Memory B cell (primary cell): Measurements from ENCODE around the gene GLIPR2.
A peak's percentile ranks its signal among the peaks of the same experiment; 100 is the strongest.
"Not testable (repeated sequence)": the region's sequence is repeated elsewhere in the genome, so short reads cannot be mapped to it uniquely, and the experiment has no call there.

Source experiments
- ATAC-seq: fragments of 150-1000 bp; cut with Tn5 transposase; 2 replicates; pipeline ENCODE4 v1.10.0; 2021; ENCODE audit warnings: low read depth, mild to moderate bottlenecking, moderate library complexity
- DNase-seq, 2 donors: peaks; one replicate each; pipeline ENCODE4 v3.0.0; 2022; ENCODE audit warnings: low spot score in 2 of 2
- H3K27ac Mint-ChIP-seq: one replicate; pipeline ENCODE4 v1.8.0; 2022; ENCODE audit warnings: mild to moderate bottlenecking, moderate library complexity, mixed read lengths
- H3K27me3 Mint-ChIP-seq: one replicate; pipeline ENCODE4 v1.8.0; 2022; ENCODE audit warnings: mixed read lengths
- H3K36me3 Mint-ChIP-seq: one replicate; pipeline ENCODE4 v1.8.0; 2022; ENCODE audit warnings: mild to moderate bottlenecking, mixed read lengths
- H3K4me1 Mint-ChIP-seq: one replicate; pipeline ENCODE4 v1.8.0; 2022; ENCODE audit warnings: mixed read lengths
- H3K4me3 Mint-ChIP-seq: one replicate; pipeline ENCODE4 v1.8.0; 2022; ENCODE audit warnings: mild to moderate bottlenecking, moderate library complexity, mixed read lengths
- H3K9me3 Mint-ChIP-seq: one replicate; pipeline ENCODE4 v1.8.0; 2022; ENCODE audit warnings: mixed read lengths

The GLIPR2 gene

GRCh38 chr9:36170531-36170930 is 34.0 kb downstream of the GLIPR2 start:
- H3K27me3 Mint-ChIP-seq: peaks cover 5% of the 10 kb centered on the region
- H3K27ac Mint-ChIP-seq: no peak overlapping the region
- no peak overlapping the region for H3K4me3 Mint-ChIP-seq
- H3K36me3 Mint-ChIP-seq: no peaks in the 10 kb centered on the region
- no peaks in the 10 kb centered on the region for H3K9me3 Mint-ChIP-seq
- H3K4me1 Mint-ChIP-seq: no peaks in the 10 kb centered on the region
- DNase-seq (no peak), ATAC-seq (no peak)

GRCh38 chr9:36173861-36174260 is 37.3 kb downstream of the GLIPR2 start:
- DNase-seq: no peak
- H3K4me3 Mint-ChIP-seq: no peak overlapping the region
- H3K4me1 Mint-ChIP-seq: no peaks in the 10 kb centered on the region
- no peaks in the 10 kb centered on the region for H3K9me3 Mint-ChIP-seq
- ATAC-seq: no peak
- H3K27ac Mint-ChIP-seq: no peak overlapping the region
- no peaks in the 10 kb centered on the region for H3K36me3 Mint-ChIP-seq
- peaks cover 5% of the 10 kb centered on the region for H3K27me3 Mint-ChIP-seq

- H3K9me3 Mint-ChIP-seq: no peaks in the 10 kb centered on the region
- no peak for ATAC-seq
- no peak overlapping the region for H3K4me3 Mint-ChIP-seq
- peaks cover 5% of the 10 kb centered on the region for H3K27me3 Mint-ChIP-seq
- no peaks in the 10 kb centered on the region for H3K4me1 Mint-ChIP-seq
- no peak for DNase-seq
- no peaks in the 10 kb centered on the region for H3K36me3 Mint-ChIP-seq
- H3K27ac Mint-ChIP-seq: no peak overlapping the region
These were observed 37.7 kb downstream of the GLIPR2 start for GRCh38 chr9:36174271-36174670.

- H3K4me3 Mint-ChIP-seq: no peak overlapping the region
These were observed 38.2 kb downstream of the GLIPR2 start for GRCh38 chr9:36174731-36175130.

GRCh38 chr9:36175209-36175608 is 38.7 kb downstream of the GLIPR2 start:
- H3K27me3 Mint-ChIP-seq, H3K27ac Mint-ChIP-seq, H3K4me3 Mint-ChIP-seq, DNase-seq, H3K4me1 Mint-ChIP-seq, ATAC-seq, H3K36me3 Mint-ChIP-seq, H3K9me3 Mint-ChIP-seq: not testable (repeated sequence)

More at GRCh38 chr9:36174731-36175130, 38.2 kb downstream of the GLIPR2 start:
- Mint-ChIP-seq H3K4me1 (no peaks in the 10 kb centered on the region), H3K27ac (no peak overlapping the region), H3K9me3 (peaks cover 1% of the 10 kb centered on the region), H3K27me3 (peaks cover 5% of the 10 kb centered on the region), H3K36me3 (no peaks in the 10 kb centered on the region)
- ATAC-seq: no peak
- no peak for DNase-seq

- not testable (repeated sequence) for H3K4me3 Mint-ChIP-seq, H3K27ac Mint-ChIP-seq, H3K27me3 Mint-ChIP-seq, H3K9me3 Mint-ChIP-seq, H3K36me3 Mint-ChIP-seq, ATAC-seq, DNase-seq, H3K4me1 Mint-ChIP-seq
These were observed 40.0 kb downstream of the GLIPR2 start for GRCh38 chr9:36176496-36176895.

GRCh38 chr9:36177571-36177970 is 41.0 kb downstream of the GLIPR2 start:
- no peak for ATAC-seq
- Mint-ChIP-seq H3K36me3 (no peaks in the 10 kb centered on the region), H3K4me1 (no peaks in the 10 kb centered on the region), H3K27ac (no peak overlapping the region), H3K9me3 (peaks cover 5% of the 10 kb centered on the region), H3K4me3 (no peak overlapping the region), H3K27me3 (peaks cover 4% of the 10 kb centered on the region)
- no peak for DNase-seq

GRCh38 chr9:36180243-36180642 is 43.7 kb downstream of the GLIPR2 start:
- not testable (repeated sequence) for H3K36me3 Mint-ChIP-seq, DNase-seq, H3K9me3 Mint-ChIP-seq, H3K27ac Mint-ChIP-seq, H3K4me3 Mint-ChIP-seq, H3K27me3 Mint-ChIP-seq, H3K4me1 Mint-ChIP-seq, ATAC-seq

GRCh38 chr9:36187414-36187813 is 50.9 kb downstream of the GLIPR2 start:
- Mint-ChIP-seq H3K27ac (no peak overlapping the region), H3K27me3 (no peaks in the 10 kb centered on the region), H3K4me1 (peaks cover 18% of the 10 kb centered on the region), H3K9me3 (no peaks in the 10 kb centered on the region), H3K4me3 (no peak overlapping the region), H3K36me3 (no peaks in the 10 kb centered on the region)
- ATAC-seq: no peak
- DNase-seq: no peak

GRCh38 chr9:36188212-36188611 is 51.7 kb downstream of the GLIPR2 start:
- Mint-ChIP-seq H3K27me3 (no peaks in the 10 kb centered on the region), H3K4me1 (peaks cover 24% of the 10 kb centered on the region), H3K9me3 (no peaks in the 10 kb centered on the region), H3K4me3 (no peak overlapping the region), H3K36me3 (no peaks in the 10 kb centered on the region), H3K27ac (no peak overlapping the region)
- ATAC-seq (no peak), DNase-seq (no peak)

GRCh38 chr9:36189976-36190375 is 53.4 kb downstream of the GLIPR2 start:
- H3K4me3 Mint-ChIP-seq: peak overlapping the region; percentile 65
- no peaks in the 10 kb centered on the region for H3K9me3 Mint-ChIP-seq
- no peak overlapping the region for H3K27ac Mint-ChIP-seq
- H3K36me3 Mint-ChIP-seq: peaks cover 6% of the 10 kb centered on the region
- ATAC-seq (no peak), DNase-seq (no peak)
- H3K4me1 Mint-ChIP-seq: peaks cover 40% of the 10 kb centered on the region
- no peaks in the 10 kb centered on the region for H3K27me3 Mint-ChIP-seq

GRCh38 chr9:36190388-36191289 is 54.1 kb downstream of the GLIPR2 start, which contains the start of gene CLTA:
Gene CLTA, plus strand, starts transcription at chr9:36190921. Its CDS starts 136 bp downstream, at chr9:36191057.
- Mint-ChIP-seq H3K4me1 (peaks cover 42% of the 10 kb centered on the region), H3K4me3 (peak within 1 kb of the TSS; percentile 90), H3K36me3 (peaks cover 11% of the 10 kb centered on the region), H3K27me3 (no peaks in the 10 kb centered on the region), H3K27ac (peak within 1 kb of the TSS; percentile 93), H3K9me3 (no peaks in the 10 kb centered on the region)
- ATAC-seq: peak; percentile 97
- DNase-seq: peak; percentile 85 to 89

GRCh38 chr9:36191290-36191645 is 54.7 kb downstream of the GLIPR2 start:
- Mint-ChIP-seq H3K9me3 (no peaks in the 10 kb centered on the region), H3K4me3 (peak overlapping the region; percentile 90), H3K4me1 (peaks cover 42% of the 10 kb centered on the region), H3K27ac (peak overlapping the region; percentile 93), H3K36me3 (peaks cover 11% of the 10 kb centered on the region), H3K27me3 (no peaks in the 10 kb centered on the region)
- DNase-seq: peak in 1 of 2 donors; percentile 14
- peak; percentile 11 for ATAC-seq

- H3K4me3 Mint-ChIP-seq: peak overlapping the region; percentile 90
- H3K27ac Mint-ChIP-seq: peak overlapping the region; percentile 93
- H3K36me3 Mint-ChIP-seq: peaks cover 11% of the 10 kb centered on the region
- no peaks in the 10 kb centered on the region for H3K9me3 Mint-ChIP-seq
- DNase-seq (no peak), ATAC-seq (no peak)
- H3K27me3 Mint-ChIP-seq: no peaks in the 10 kb centered on the region
- H3K4me1 Mint-ChIP-seq: peaks cover 42% of the 10 kb centered on the region
These were observed 55.2 kb downstream of the GLIPR2 start for GRCh38 chr9:36191686-36192085.

- Mint-ChIP-seq H3K4me3 (peak overlapping the region; percentile 90), H3K4me1 (peaks cover 42% of the 10 kb centered on the region), H3K27ac (peak overlapping the region; percentile 93), H3K27me3 (no peaks in the 10 kb centered on the region), H3K9me3 (no peaks in the 10 kb centered on the region), H3K36me3 (peaks cover 11% of the 10 kb centered on the region)
- ATAC-seq (no peak), DNase-seq (no peak)
These were observed 55.7 kb downstream of the GLIPR2 start for GRCh38 chr9:36192196-36192595.
